ENCODE measurements around the gene MAGT1. TPM values are rescaled to one million over a fixed set of nuclear protein-coding genes. Genes with fewer than 3 reads are reported as not detected.

Gene MAGT1
- total RNA-seq, 2 donors from 2014 or later: 54.3 to 56.1 TPM

DNA sequence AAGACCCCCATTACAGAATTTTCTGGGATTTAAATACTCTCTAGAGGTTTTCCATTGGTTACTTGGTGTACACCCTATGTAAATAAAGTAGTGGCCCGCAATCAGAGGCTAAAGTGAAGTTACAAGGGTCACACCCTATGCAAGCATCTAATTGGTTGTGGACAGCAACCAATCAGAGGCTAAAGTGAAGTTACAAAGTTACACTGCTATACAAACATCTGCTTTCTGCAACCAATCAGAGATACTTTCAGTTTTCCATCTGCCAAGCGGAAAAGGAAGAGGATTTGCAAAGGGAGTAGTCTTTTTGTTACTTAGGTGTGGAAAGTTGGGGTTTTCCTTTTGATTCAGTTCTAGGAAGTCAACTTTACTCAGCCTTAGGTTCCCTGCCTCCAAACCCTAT lies 107.2 kb downstream of the MAGT1 start:
- no peak for ATAC-seq (ENCODE audit: insufficient number of reproducible peaks, low FRiP score, low read depth)
- DNase-seq (ENCODE audit: low spot score): no peak
- Histone ChIP-seq H3K4me1 (ENCODE audit: control insufficient read depth in 1 of 2, low read depth in 2 of 2) (no peaks in the 10 kb centered on the region), H3K4me3 (peak overlapping the region; percentile 65), H3K27me3 (replicated peaks; ENCODE audit: insufficient read depth) (no peaks in the 10 kb centered on the region), H3K27ac (peak overlapping the region in 1 of 2 donors; percentile 47), H3K36me3 (no peaks in the 10 kb centered on the region), H3K9me3 (no peaks in the 10 kb centered on the region)
- TF ChIP-seq, protein P1, sequence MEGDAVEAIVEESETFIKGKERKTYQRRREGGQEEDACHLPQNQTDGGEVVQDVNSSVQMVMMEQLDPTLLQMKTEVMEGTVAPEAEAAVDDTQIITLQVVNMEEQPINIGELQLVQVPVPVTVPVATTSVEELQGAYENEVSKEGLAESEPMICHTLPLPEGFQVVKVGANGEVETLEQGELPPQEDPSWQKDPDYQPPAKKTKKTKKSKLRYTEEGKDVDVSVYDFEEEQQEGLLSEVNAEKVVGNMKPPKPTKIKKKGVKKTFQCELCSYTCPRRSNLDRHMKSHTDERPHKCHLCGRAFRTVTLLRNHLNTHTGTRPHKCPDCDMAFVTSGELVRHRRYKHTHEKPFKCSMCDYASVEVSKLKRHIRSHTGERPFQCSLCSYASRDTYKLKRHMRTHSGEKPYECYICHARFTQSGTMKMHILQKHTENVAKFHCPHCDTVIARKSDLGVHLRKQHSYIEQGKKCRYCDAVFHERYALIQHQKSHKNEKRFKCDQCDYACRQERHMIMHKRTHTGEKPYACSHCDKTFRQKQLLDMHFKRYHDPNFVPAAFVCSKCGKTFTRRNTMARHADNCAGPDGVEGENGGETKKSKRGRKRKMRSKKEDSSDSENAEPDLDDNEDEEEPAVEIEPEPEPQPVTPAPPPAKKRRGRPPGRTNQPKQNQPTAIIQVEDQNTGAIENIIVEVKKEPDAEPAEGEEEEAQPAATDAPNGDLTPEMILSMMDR (IDR thresholded peaks at IDR 0.05): no peak

DNA sequence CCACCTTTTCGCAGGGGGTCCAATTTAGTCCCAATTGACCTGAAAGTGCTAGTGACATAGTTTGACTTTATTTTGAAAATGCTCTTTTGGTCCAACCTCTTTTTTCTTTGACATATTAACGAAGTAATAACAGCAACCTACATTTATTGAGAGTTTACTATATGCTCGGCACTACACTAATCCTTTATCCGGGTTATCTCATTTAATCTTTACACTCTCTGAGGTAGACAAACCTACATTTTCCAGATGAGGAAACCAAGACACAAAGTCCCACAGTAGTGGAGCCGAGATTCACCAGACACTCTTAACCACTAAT lies 108.9 kb downstream of the MAGT1 start:
- Histone ChIP-seq H3K27ac (peak overlapping the region; percentile 80 to 88), H3K4me1 (ENCODE audit: control insufficient read depth in 1 of 2, low read depth in 2 of 2) (no peaks in the 10 kb centered on the region), H3K4me3 (peak overlapping the region; percentile 85), H3K27me3 (replicated peaks; ENCODE audit: insufficient read depth) (no peaks in the 10 kb centered on the region), H3K9me3 (no peaks in the 10 kb centered on the region), H3K36me3 (no peaks in the 10 kb centered on the region)
- TF ChIP-seq, protein P1 (IDR thresholded peaks at IDR 0.05): no peak
- ATAC-seq (ENCODE audit: insufficient number of reproducible peaks, low FRiP score, low read depth) (no peak), DNase-seq (ENCODE audit: low spot score) (no peak)

GRCh38 chrX:77785486-77786364 lies 109.5 kb downstream of the MAGT1 start, which contains the start of gene ATRX:
TSS of gene ATRX (minus strand) at chrX:77786216. CDS start at chrX:77786001, 215 bp downstream.
- H3K27me3 ChIP-seq (replicated peaks; ENCODE audit: insufficient read depth): no peaks in the 10 kb centered on the region
- DNase-seq (ENCODE audit: low spot score): peak; percentile 10
- no peaks in the 10 kb centered on the region for H3K36me3 ChIP-seq
- peak within 1 kb of the TSS; percentile 80 to 88 for H3K27ac ChIP-seq
- ATAC-seq (ENCODE audit: insufficient number of reproducible peaks, low FRiP score, low read depth): no peak
- H3K9me3 ChIP-seq: no peaks in the 10 kb centered on the region
- peak within 1 kb of the TSS; percentile 85 for H3K4me3 ChIP-seq
- H3K4me1 ChIP-seq (ENCODE audit: control insufficient read depth in 1 of 2, low read depth in 2 of 2): no peaks in the 10 kb centered on the region
- TF ChIP-seq, protein P1 (IDR thresholded peaks at IDR 0.05): no peak

GRCh38 chrX:77779695-77780094 lies 115.5 kb downstream of the MAGT1 start:
- Histone ChIP-seq H3K36me3 (no peaks in the 10 kb centered on the region), H3K4me1 (ENCODE audit: control insufficient read depth in 1 of 2, low read depth in 2 of 2) (no peaks in the 10 kb centered on the region), H3K27ac (no peak overlapping the region), H3K4me3 (no peak overlapping the region), H3K9me3 (no peaks in the 10 kb centered on the region), H3K27me3 (replicated peaks; ENCODE audit: insufficient read depth) (no peaks in the 10 kb centered on the region)
- TF ChIP-seq, protein P1 (IDR thresholded peaks at IDR 0.05): no peak
- DNase-seq (ENCODE audit: low spot score): no peak
- ATAC-seq (ENCODE audit: insufficient number of reproducible peaks, low FRiP score, low read depth): no peak

DNA sequence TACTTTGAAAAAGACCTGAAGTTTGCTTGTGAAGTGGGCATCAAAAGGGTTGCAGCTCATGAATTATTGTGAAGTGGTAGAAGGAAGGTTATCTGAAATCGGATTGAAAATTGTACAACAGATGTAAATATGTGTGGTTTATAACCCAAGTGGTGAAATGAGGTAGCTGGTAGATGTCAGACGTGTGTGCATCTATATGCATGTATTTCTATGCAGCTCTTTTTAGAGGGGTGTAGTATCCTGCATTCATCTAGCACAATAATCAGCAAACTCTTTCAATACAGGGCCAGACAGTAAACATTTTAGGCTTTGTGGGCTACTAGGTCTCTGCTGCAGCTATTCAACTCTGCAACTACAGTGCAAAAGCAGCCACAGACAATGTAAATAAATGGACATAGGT lies 118.6 kb downstream of the MAGT1 start:
- no peaks in the 10 kb centered on the region for H3K36me3 ChIP-seq
- no peaks in the 10 kb centered on the region for H3K4me1 ChIP-seq (ENCODE audit: control insufficient read depth in 1 of 2, low read depth in 2 of 2)

More for the DNA sequence above, 118.6 kb downstream of the MAGT1 start:
- Histone ChIP-seq H3K27ac (no peak overlapping the region), H3K27me3 (replicated peaks; ENCODE audit: insufficient read depth) (no peaks in the 10 kb centered on the region), H3K4me3 (no peak overlapping the region), H3K9me3 (no peaks in the 10 kb centered on the region)
- TF ChIP-seq, protein P1 (IDR thresholded peaks at IDR 0.05): no peak
- no peak for DNase-seq (ENCODE audit: low spot score)
- ATAC-seq (ENCODE audit: insufficient number of reproducible peaks, low FRiP score, low read depth): no peak

Other genes starting within 250 kb of the MAGT1 start
- 100 to 1,000 TPM; 124 to 177 TPM for gene ATRX, start 109.2 kb downstream of the MAGT1 start, total RNA-seq
- gene COX7B, start 4.0 kb upstream of the MAGT1 start, total RNA-seq: 100 to 1,000 TPM; 136 to 204 TPM
- 10 to 100 TPM; 11.8 to 18.2 TPM for gene ATP7A, start 15.3 kb upstream of the MAGT1 start, total RNA-seq
- gene PGAM4, start 74.2 kb upstream of the MAGT1 start, total RNA-seq: not detected
- 100 to 1,000 TPM; 186 to 233 TPM for gene PGK1, start 208.8 kb upstream of the MAGT1 start, total RNA-seq
- 10 to 100 TPM; 14.5 to 15.2 TPM for gene TAF9B, start 244.2 kb upstream of the MAGT1 start, total RNA-seq

Measured in thoracic aorta (tissue), 2 donors.